BJ (cell line): ENCODE results near the gene KIF3B. TPM values are rescaled to one million over a fixed set of nuclear protein-coding genes. Genes with fewer than 3 reads are reported as not detected.
"Not testable (repeated sequence)": the region's sequence is repeated elsewhere in the genome, so short reads cannot be mapped to it uniquely, and the experiment has no call there.

ENCODE experiments used
- CTCF ChIA-PET: fragments of 350-600 bp; formaldehyde crosslinking; extraction: SDS; loops from one replicate; lab custom pipeline; 2021; ENCODE audit warnings: antibody characterized with exemption, inconsistent platforms; lab: Yijun Ruan, JAX
- POLR2A ChIA-PET: fragments of 300-600 bp; sonication (Branson Sonifier 250); formaldehyde crosslinking; extraction: SDS; loops from one replicate; lab custom pipeline; 2021; ENCODE audit warnings: antibody characterized with exemption; lab: Charles Lee
- DNase-seq: peaks from one replicate; pipeline ENCODE4 v3.0.0-alpha.2; 2011; ENCODE audit warnings: low read depth
- H3K27me3 ChIP-seq: 2 replicates; pipeline ENCODE4 v1.6.0; 2011; ENCODE audit warnings: low read length; ENCODE audit not compliant: control insufficient read depth, insufficient read depth
- H3K36me3 ChIP-seq: 2 replicates; pipeline ENCODE4 v1.5.1; 2011; ENCODE audit warnings: low read length; ENCODE audit not compliant: control insufficient read depth, insufficient read depth
- H3K4me3 ChIP-seq: 2 replicates; pipeline ENCODE4 v1.5.1; 2011; ENCODE audit warnings: low read depth, mild to moderate bottlenecking, control low read depth, low read length
- polyA plus RNA-seq: library from polyadenylated mRNA; depleted of rRNA; stranded (reverse); fragments of >200 nt; gene quantifications from 2 replicates; pipeline ENCODE4 v1.2.3, GENCODE V29; 2011
- TF ChIP-seq, protein P1 (sequence below): IDR thresholded peaks from 2 replicates; pipeline ENCODE4 v1.5.1; 2011; ENCODE audit warnings: low read depth, mild to moderate bottlenecking, control low read depth, inconsistent platforms, low read length, moderate library complexity; ENCODE audit not compliant: insufficient read depth

Gene KIF3B
- polyA plus RNA-seq, 1 experiment, result 20.9 TPM

DNA sequence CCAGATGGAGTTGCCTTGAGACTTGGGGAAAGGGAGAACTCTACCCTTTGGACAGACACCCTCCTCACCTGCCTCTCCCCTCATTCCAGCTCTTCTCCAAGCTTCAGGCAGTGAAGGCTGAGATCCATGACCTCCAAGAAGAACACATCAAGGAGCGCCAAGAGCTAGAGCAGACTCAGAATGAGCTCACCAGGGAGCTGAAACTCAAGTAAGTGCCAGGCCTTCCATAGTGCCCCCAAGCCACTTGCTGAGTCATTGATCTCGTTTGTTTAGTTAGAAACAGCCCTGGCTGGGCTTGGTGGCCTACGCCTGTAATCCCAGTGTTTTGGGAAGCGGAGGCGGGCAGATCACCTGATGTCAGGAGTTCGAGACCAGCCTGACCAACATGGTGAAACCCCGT is 39.2 kb downstream of the KIF3B start:
- TF ChIP-seq, protein P1, sequence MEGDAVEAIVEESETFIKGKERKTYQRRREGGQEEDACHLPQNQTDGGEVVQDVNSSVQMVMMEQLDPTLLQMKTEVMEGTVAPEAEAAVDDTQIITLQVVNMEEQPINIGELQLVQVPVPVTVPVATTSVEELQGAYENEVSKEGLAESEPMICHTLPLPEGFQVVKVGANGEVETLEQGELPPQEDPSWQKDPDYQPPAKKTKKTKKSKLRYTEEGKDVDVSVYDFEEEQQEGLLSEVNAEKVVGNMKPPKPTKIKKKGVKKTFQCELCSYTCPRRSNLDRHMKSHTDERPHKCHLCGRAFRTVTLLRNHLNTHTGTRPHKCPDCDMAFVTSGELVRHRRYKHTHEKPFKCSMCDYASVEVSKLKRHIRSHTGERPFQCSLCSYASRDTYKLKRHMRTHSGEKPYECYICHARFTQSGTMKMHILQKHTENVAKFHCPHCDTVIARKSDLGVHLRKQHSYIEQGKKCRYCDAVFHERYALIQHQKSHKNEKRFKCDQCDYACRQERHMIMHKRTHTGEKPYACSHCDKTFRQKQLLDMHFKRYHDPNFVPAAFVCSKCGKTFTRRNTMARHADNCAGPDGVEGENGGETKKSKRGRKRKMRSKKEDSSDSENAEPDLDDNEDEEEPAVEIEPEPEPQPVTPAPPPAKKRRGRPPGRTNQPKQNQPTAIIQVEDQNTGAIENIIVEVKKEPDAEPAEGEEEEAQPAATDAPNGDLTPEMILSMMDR, result no peak
- ChIA-PET POLR2A (no interaction called here), CTCF (interaction anchor here (0.7 to 1.3 kb wide), 2 partner anchors 21 to 168 kb away, joined by 3 read pairs; no protein-coding TSS in a partner anchor)
- no peak for DNase-seq
- Histone ChIP-seq H3K36me3 (peaks cover 9% of the 10 kb centered on the region), H3K27me3 (no peaks in the 10 kb centered on the region), H3K4me3 (no peak overlapping the region)

DNA sequence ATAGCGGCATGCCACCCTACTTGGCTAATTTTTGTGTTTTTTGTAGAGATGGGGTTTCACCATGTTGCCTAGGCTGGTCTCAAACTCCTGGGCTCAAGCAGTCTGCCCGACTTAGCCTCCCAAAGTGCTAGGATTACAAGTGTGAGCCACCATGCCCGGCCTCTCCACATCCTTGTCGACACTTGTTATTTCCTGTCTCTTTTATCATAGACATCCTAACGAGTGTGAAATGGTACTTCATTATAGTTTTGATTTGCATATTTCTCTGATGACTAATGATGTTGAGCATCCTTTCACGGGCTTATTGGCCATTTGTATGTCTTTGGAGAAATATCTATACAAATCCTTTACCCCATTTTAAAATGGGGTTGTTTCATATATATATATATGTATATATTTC is 41.6 kb downstream of the KIF3B start:
- no peak for DNase-seq
- POLR2A ChIA-PET, result no interaction called here
- TF ChIP-seq, protein P1, result no peak
- Histone ChIP-seq H3K36me3 (peaks cover 7% of the 10 kb centered on the region), H3K4me3 (no peak overlapping the region), H3K27me3 (no peaks in the 10 kb centered on the region)
- CTCF ChIA-PET, result no interaction called here

DNA sequence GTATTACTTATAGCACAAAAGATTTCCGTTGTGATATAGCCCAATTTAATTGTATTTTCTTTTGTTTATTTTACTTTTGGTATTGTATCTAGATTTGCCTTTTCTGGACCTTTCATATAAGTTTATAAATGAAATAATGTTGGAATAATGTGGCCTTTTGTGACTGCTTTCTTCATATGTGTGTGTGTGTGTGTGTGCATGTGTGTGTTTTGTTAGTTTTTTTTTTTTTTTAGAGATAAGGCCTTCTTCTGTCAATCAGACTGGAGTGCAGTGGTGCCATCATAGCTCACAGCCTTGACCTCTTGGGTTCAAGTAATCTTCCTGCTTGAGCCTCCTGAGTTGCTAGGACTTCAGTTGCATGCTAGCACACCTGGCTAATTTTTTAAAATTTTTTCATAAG is 42.9 kb downstream of the KIF3B start:
- CTCF ChIA-PET, result no interaction called here
- Histone ChIP-seq H3K27me3 (no peaks in the 10 kb centered on the region), H3K4me3 (no peak overlapping the region), H3K36me3 (peaks cover 5% of the 10 kb centered on the region)
- TF ChIP-seq, protein P1, result no peak
- POLR2A ChIA-PET, result no interaction called here
- DNase-seq, result no peak

DNA sequence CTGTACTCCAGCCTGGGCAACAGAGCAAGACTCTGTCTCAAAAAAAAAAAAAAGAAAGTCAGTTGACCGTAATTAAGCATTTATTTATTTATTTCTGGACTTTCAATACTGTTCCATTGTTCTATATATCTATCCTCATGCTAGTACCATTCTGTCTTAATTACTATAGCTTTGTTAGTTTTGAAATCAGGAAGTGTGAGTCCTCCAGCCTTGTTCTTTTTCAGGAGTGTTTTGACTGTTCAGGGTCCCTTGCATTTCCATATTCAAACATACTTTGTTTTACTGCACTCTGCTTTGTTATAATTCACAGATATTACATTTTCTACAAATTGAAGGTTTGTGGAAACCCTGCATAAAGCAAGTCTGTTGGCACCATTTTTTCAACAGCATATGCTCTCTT is 43.9 kb downstream of the KIF3B start:
- POLR2A ChIA-PET, result no interaction called here

DNA sequence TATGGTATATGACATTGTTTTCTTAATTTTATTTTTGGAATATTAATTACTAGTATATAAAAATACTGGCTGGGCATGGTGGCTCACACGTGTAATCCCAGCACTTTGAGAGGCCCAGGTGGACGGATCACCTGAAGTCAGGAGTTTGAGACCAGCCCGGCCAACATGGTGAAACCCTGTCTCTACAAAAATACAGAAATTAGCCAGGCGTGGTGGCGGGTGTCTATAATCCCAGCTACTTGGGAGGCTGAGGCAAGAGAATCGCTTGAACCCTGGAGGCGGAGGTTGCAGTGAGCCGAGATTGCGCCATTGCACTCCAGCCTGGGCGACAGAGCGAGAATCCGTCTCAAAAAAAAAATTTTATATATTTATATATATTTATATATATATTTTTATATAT is 44.8 kb downstream of the KIF3B start:
- POLR2A ChIA-PET, H3K4me3 ChIP-seq, H3K36me3 ChIP-seq, H3K27me3 ChIP-seq, CTCF ChIA-PET, DNase-seq: not testable (repeated sequence)

More for the DNA sequence above, 43.9 kb downstream of the KIF3B start:
- CTCF ChIA-PET, result no interaction called here
- DNase-seq, result no peak
- TF ChIP-seq, protein P1, result no peak
- H3K4me3 ChIP-seq, result no peak overlapping the region
- no peaks in the 10 kb centered on the region for H3K27me3 ChIP-seq
- peaks cover 5% of the 10 kb centered on the region for H3K36me3 ChIP-seq

DNA sequence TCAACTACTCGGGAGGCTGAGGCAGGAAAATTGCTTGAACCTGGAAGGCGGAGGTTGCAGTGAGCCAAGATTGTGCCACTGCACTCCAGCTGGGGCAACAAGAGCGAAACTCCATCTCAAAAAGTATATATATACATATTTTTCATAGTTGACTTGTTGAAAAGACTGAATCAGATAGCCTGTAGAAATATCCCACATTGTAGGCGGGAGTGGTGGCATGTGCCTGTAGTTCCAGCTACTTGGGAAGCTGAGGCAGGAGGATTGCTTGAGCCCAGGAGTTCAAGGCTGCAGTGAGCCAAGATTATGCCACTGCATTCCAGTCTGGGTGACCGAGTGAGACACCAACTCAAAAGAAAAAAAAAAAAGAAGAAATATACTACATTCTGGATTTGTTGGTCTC is 46.3 kb downstream of the KIF3B start:
- H3K27me3 ChIP-seq, POLR2A ChIA-PET, H3K4me3 ChIP-seq, H3K36me3 ChIP-seq, DNase-seq: not testable (repeated sequence)
- CTCF ChIA-PET, result interaction anchor here (1.7 kb wide), 1 partner anchor 13 kb away, joined by 10 read pairs; no protein-coding TSS in a partner anchor
